GM21576 (cell line): ENCODE results near the gene ZBED1.
"Not testable (repeated sequence)": the region's sequence is repeated elsewhere in the genome, so short reads cannot be mapped to it uniquely, and the experiment has no call there.

Experiments used
- ATAC-seq: cut with Tn5 transposase; IDR thresholded peaks from one replicate; pipeline ENCODE4 v1.9.1; 2021; ENCODE audit warnings: mild to moderate bottlenecking, moderate library complexity; ENCODE audit not compliant: unreplicated experiment

Gene ZBED1

DNA sequence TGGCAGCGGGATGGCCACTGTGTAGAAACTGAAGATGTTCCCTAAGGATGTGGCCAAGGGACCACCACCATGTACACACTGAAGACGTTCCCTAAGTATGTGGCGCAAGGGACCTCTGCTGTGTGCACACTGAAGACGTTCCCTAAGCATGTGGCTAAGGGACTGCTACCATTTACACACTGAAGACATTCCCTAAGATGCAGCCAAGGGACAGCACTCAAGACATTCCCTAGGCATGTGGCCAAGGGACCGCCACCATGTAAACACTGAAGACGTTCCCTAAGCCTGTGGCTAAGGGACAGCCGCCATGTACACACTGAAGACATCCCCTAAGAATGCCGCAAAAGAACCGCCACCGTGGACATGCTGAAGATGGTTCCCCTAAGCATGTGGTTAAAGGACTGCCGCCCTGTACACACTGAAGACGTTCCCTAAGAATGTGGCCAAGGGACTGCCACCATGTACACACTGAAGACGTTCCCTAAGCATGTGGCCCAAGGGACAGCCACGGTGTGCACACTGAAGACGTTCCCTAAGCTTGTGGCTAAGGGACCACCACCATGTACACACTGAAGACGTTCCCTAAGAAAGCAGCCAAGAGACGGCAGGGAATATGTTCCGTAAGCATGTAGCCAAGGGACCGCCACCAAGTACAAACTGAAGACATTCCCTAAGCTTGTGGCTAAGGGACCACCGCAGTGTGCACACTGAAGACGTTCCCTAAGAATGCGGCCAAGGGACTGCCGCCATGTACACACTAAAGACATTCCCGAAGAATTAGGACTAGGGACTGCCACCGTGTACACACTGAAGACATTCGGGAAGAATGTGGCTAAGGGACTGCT, 43.3 kb downstream of the ZBED1 start:
- no peak for ATAC-seq

DNA sequence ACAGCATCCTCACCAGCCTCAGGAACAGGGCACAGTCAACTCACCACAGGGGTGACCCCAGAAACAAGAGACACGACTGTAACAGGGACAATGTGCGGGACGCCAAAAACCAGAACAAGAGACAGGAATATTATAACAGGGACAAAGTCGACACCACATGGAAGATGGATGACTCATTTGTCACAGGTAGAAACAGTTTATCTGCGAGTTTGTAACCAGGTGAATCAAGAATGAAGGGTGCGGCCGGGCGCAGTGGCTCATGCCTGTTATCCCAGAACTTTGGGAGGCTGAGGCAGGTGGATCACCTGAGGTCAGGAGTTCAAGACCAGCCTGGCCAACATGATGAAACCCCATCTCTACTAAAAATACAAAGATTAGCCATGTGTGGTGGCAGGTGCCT, 44.7 kb downstream of the ZBED1 start:
- not testable (repeated sequence) for ATAC-seq

DNA sequence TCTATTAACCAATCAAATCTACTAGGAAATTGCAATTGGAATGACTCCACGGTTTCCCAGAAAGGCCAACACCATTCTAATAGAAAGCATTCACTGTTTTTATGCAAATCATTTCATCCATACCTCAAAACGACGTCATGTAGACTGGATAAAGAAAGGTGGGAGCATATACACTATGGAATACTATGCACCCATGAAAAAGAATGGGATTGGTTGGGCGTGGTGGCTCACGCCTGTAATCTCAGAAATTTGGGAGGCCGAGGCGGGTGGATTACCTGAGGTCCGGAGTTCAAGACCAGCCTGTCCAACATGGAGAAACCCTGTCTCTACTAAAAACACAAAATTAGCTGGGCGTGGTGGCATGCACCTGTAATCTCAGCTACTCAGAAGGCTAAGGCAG, 46.2 kb downstream of the ZBED1 start:
- ATAC-seq: not testable (repeated sequence)

DNA sequence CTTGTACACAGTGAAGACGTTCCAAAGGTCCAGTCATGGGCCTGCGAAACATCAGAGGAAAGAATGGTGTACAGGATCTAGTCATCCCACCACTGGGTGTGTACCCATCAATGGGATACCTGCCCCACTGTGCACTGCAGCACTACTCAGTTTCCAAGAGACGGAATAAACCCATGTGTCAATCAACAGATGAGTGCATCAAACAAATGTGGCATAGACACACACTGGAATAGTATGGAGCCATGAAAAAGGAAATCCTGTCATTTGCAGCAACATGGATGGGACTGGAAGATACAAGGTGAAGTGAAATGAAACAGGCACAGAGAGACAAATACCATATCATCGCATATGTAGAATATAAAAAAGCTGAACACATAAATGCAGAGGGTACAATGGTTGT, 48.0 kb downstream of the ZBED1 start:
- no peak for ATAC-seq

DNA sequence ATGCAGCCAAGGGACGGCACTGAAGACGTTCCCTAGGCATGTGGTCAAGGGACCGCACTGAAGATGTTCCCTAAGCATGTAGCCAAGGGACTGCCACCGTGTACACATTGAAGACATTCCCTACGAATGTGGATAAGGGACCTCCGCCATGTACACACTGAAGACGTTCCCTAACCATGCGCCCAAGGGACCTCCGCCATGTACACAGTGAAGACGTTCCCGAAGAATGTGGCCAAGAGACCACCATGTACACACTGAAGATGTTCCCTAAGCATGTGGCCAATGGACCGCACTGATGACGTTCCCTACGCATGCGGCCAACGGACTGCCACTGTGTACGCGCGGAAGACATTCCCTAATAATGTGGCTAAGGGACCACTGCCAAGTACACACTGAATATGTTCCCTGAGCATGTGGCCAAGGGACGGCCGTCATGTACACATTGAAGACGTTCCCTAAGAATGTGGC, 48.4 kb downstream of the ZBED1 start:
- ATAC-seq: no peak

DNA sequence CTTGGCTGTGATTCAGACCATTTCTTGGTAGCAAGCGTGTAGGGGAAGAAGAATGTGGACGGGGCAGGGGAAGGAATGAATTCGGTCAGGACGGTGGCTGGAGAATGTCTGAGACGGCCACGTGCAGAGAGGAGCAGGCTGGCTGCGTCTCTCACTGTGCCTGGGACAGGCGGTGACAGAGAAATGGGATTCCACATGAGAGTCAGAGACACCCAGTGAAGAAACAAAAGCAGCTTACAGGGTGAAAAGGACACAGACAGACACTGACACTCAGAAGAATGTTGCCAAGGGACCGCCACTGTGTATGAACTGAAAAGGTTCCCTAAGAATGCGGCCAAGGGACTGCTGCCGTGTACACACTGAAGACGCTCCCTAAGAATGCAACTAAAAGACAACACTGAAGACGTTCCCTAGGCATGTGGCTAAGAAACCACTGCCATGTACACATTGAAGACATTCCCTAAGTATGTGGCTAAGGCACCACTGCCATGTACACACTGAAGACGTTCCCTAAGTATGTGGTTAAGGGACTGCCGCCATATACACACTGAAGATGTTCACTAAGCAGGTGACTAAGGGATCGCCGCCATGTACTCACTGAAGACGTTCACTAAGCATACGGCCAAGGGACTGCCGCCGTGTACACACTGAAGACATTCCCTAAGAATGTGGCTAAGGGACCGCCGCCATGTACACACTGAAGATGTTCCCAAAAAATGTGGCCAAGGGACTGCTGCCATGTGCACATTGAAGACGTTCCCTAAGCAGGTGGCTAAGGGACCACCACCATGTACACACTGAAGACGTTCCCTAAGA, 49.1 kb downstream of the ZBED1 start:
- ATAC-seq: no peak

DNA sequence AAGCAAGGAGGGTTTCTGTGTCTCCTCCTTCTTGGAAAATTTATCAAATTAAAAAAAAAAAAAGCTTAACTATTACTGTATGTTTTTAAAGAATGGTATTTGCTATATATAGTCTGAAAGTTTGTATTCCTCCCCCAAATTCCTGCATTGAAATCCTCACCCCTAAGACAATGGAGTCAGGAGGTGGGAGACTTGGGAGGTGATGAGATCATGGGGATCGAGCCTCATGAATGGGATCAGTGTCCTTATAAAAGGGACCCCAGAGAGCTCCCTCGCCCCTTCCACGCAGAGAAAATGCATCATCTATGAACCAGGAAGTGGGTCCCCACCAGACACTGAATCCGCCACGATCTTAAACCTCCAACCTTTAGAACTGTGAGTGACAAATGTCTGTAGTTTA, 50.1 kb downstream of the ZBED1 start:
- no peak for ATAC-seq

DNA sequence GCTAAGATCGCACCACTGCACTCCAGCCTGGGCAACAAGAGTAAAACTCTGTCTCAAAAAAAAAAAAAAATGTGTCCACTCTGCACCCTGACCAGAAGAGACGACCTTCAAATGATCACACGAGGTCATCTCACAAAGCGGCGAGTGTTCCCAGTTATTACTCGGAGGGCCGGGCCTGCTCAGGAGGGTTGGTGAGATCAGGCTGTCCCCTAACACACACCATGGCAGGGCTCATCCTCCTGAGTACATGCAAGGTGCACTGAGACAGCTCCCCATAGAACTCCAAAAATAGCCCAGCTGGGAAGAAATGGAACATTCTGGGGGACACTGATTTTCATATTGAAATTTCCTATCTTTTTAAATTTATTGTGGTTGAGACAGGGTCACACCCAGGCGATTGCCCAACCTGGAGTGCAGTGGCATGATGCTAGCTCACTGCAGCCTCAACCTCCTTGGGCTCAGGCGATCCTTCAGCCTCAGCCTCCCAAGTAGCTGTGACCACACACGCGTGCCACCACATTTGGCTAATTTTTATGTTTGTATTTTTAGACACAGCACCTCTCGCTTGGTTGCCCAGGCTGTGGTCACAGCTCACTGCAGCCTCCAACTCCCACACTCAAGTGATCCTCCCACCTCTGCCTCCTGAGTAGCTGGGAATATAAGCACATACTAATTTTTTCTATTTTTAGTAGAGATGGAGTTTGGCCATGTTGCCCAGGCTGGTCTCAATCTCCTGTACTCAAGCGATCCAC, 51.5 kb downstream of the ZBED1 start:
- ATAC-seq: no peak

DNA sequence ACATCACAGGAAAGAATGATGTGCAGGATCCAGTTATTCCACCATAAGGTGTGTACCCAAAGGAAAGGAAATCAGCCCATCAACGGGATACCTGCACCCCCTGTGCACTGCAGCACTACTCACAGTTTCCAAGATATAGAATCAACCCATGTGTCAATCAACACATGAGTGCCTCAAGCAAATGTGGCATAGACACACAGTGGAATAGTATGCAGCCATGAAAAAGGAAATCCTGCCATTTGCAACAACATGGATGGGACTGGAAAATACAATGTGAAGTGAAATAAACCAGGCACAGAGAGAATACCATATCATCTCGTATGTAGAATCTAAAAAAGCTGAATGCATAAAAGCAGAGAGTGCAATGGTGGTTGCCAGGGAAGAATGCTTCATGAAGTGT, 53.3 kb downstream of the ZBED1 start:
- ATAC-seq: no peak

DNA sequence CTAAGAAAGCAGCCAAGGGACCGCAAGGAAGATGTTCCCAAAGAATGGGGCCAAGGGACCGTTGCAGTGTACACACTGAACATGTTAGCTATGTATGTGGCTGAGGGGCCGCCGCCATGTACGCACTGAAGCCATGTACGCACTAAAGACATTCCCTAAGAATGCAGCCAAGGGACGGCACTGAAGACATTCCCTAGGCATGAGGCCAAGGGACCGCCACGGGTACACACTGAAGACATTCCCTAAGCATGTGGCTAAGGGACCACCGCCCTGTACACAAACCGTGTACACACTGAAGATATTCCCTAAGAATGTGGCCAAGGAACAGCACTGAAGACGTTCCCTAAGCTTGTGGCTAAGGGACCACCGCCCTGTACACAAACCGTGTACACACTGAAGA, 54.0 kb downstream of the ZBED1 start:
- ATAC-seq: no peak

DNA sequence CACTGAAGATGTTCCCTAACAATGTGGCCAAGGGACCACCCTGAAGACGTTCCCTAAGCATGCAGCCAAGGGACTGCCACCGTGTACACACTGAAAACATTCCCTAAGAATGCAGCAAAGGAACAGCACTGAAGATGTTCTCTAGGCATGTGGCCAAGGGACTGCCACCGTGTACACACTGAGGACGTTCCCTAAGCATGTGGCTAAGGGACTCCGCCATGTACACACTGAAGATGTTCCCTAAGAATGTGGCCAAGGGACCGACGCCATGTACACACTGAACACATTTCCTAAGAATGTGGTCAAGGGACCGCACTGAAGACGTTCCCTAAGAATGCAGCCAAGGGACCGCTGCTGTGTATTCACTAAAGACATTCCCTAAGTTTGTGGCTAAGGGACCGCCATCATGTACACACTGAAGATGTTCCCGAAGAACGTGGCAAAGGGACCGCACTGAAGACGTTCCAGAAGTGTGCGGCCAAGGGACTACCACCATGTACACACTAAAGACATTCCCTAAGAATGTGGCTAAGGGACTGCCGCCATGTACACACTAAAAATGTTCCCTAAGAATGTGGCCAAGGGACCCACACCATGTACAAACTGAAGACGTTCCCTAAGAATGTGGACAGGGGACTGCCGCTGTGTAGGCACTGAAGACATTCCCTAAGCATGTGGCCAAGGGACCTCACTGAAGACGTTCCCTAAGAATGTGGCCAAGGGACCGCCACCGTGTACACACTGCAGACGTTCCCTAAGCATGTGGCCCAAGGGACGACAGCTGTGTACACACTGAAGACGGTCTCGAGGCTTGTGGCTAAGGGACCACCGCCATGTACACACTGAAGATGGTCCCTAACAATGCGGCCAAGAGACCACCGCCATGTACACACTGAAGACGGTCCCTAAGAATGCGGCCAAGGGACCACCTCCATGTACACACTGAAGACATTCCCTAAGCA, 54.8 kb downstream of the ZBED1 start:
- no peak for ATAC-seq

DNA sequence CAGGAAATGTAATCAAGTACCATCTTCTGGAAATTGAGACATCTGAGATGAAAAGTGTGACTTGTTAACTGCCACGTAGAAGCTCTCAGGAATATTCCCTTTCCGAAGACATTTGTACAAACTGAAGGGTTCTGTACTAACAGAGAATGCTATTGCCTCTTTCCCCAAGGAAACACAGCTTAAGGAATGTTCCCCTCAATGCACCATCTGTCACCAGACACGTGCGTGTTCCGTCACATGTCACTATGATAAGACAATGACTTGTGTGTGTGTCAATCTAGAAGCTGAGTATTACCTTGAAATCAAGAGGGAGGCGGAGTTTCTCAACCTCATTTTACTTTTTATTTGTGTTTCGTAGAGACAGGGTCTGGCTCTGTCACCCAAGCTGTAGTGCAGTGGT, 58.1 kb downstream of the ZBED1 start:
- no peak for ATAC-seq

DNA sequence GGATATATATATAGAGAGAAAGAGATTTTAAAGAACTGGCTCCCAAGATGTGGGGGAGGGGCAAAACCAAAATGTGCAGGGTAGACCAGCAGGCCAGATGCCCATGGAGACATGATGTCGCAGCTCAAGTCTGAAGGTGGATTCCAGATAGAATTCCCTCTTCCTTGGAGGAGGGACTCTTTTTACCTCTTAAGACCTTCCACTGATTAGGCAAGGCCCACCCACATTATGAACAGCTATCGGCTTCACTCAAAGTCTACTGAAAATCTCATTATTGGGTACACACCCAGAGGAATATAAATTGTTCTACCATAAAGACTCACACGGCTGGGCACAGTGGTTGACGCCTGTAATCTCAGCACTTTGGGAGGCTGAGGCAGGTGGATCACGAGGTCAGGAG, 59.3 kb downstream of the ZBED1 start:
- no peak for ATAC-seq

DNA sequence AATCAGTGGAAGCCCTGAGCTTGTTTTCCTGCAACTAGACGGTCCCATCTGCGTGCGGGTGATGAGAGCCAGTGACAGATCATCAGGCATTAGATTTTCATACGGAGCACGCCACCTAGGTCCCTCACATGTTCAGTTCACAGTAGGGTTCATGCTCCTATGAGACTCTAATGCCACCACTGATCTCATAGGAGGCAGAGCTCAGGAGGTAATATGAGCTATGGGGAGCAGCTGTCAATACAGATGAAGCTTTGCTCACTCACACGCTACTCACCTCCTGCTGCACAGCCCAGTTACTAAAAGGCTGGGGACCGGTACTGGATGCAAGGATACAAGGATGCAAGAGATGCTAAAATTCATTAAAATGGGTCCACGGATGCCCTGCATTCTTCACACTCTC, 61.2 kb downstream of the ZBED1 start:
- no peak for ATAC-seq
